Parathyroid adenoma (tissue), 2 donors: ENCODE measurements around the gene CTBP2.

ENCODE experiments used
- H2AFZ ChIP-seq: fragments of 300-600 bp; sonication (generic); one replicate; pipeline ENCODE4 v1.7.0; 2017; ENCODE audit warnings: antibody characterized with exemption, mild to moderate bottlenecking
- H3K27ac ChIP-seq: fragments of 300-600 bp; sonication (generic); one replicate; pipeline ENCODE4 v1.7.0; 2017
- H3K27me3 ChIP-seq: fragments of 300-600 bp; sonication (generic); one replicate; pipeline ENCODE4 v1.7.0; 2017; ENCODE audit warnings: low read length; ENCODE audit not compliant: control insufficient read depth, insufficient read depth
- H3K36me3 ChIP-seq: fragments of 300-600 bp; sonication (generic); one replicate; pipeline ENCODE4 v1.7.0; 2017; ENCODE audit warnings: low read length; ENCODE audit not compliant: control insufficient read depth, insufficient read depth
- H3K4me1 ChIP-seq: fragments of 300-600 bp; sonication (generic); one replicate; pipeline ENCODE4 v1.7.0; 2017; ENCODE audit warnings: control low read depth
- H3K4me2 ChIP-seq: fragments of 300-600 bp; sonication (generic); one replicate; pipeline ENCODE4 v1.7.0; 2017; ENCODE audit warnings: low read length
- H3K4me3 ChIP-seq: fragments of 300-600 bp; sonication (generic); one replicate; pipeline ENCODE4 v1.7.0; 2017; ENCODE audit warnings: low read depth, low read length
- H3K79me2 ChIP-seq: fragments of 300-600 bp; sonication (generic); one replicate; pipeline ENCODE4 v1.7.0; 2017; ENCODE audit warnings: control low read depth
- H3K9ac ChIP-seq: fragments of 300-600 bp; sonication (generic); one replicate; pipeline ENCODE4 v1.7.0; 2017; ENCODE audit warnings: mild to moderate bottlenecking
- H3K9me3 ChIP-seq: fragments of 300-600 bp; sonication (generic); one replicate; pipeline ENCODE4 v1.7.0; 2017; ENCODE audit warnings: low read length; ENCODE audit not compliant: control insufficient read depth
- TF ChIP-seq, protein P1 (sequence below): fragments of 300-600 bp; sonication (generic); IDR thresholded peaks from one replicate; pipeline ENCODE4 v1.7.0; 2017; ENCODE audit warnings: antibody characterized with exemption, mild to moderate bottlenecking
- donor health status: primary hyperparathyroidism.

CTBP2 gene

GRCh38 chr10:125159932-125160855 lies at the start of gene CTBP2:
Gene CTBP2 (minus strand): TSS chr10:125160563.
- Histone ChIP-seq H3K9me3 (no peaks in the 10 kb centered on the region), H3K9ac (peak within 1 kb of the TSS; percentile 28), H3K27ac (peak within 1 kb of the TSS; percentile 74), H2AFZ (peak within 1 kb of the TSS; percentile 83), H3K79me2 (no peaks in the 10 kb centered on the region), H3K4me2 (peak within 1 kb of the TSS; percentile 89), H3K27me3 (no peaks in the 10 kb centered on the region), H3K4me3 (peak within 1 kb of the TSS; percentile 65), H3K36me3 (no peaks in the 10 kb centered on the region), H3K4me1 (peaks cover 3% of the 10 kb centered on the region)
- TF ChIP-seq, protein P1, sequence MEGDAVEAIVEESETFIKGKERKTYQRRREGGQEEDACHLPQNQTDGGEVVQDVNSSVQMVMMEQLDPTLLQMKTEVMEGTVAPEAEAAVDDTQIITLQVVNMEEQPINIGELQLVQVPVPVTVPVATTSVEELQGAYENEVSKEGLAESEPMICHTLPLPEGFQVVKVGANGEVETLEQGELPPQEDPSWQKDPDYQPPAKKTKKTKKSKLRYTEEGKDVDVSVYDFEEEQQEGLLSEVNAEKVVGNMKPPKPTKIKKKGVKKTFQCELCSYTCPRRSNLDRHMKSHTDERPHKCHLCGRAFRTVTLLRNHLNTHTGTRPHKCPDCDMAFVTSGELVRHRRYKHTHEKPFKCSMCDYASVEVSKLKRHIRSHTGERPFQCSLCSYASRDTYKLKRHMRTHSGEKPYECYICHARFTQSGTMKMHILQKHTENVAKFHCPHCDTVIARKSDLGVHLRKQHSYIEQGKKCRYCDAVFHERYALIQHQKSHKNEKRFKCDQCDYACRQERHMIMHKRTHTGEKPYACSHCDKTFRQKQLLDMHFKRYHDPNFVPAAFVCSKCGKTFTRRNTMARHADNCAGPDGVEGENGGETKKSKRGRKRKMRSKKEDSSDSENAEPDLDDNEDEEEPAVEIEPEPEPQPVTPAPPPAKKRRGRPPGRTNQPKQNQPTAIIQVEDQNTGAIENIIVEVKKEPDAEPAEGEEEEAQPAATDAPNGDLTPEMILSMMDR, result no peak

DNA sequence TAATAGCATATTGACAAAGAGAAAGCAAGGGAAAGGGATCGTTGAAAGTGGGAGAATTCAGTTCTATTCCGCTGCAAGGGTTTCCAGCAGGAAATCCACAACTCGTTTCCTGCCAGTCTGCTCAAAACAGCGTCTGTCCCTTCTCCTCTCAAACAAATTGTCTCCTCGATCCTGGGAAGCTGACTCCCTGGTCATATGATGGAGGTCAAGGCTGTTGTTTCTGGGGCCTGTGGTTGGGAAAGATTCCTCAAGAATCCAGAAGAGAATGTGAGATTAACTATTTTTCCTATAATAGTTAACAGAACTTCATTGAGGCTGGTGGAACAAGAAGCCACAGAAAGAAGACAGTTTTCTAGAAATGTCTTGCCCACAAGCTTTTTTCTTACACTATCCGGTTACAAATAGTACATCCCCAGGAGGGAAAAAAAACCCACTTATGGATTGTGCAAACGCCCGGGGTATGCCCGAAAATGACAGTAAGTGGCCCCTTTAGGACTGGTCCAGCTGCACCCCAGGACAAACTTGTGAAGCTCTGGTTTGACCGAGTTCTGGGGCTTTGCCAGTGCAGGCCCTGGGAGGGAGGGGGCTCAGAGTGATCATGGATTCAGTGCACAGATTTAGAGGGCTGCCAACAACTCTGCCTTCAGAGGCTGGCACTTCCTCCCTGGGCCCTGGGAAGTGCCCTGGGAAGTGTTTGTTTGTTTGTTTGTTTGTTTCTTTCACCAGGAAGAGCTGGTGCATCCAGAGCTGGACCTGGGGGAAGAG lies 49.4 kb upstream of the CTBP2 start:
- H3K9me3 ChIP-seq, result no peaks in the 10 kb centered on the region
- H3K9ac ChIP-seq, result no peak overlapping the region
- H3K36me3 ChIP-seq, result no peaks in the 10 kb centered on the region
- H2AFZ ChIP-seq, result no peak overlapping the region
- TF ChIP-seq, protein P1, result no peak
- H3K4me2 ChIP-seq, result no peak overlapping the region
- no peak overlapping the region for H3K27ac ChIP-seq
- H3K4me1 ChIP-seq, result no peaks in the 10 kb centered on the region
- no peaks in the 10 kb centered on the region for H3K27me3 ChIP-seq
- H3K4me3 ChIP-seq, result no peak overlapping the region
- no peaks in the 10 kb centered on the region for H3K79me2 ChIP-seq

GRCh38 chr10:125208854-125209565 lies 48.6 kb upstream of the CTBP2 start:
- Histone ChIP-seq H3K79me2 (no peaks in the 10 kb centered on the region), H3K27me3 (no peaks in the 10 kb centered on the region), H3K36me3 (no peaks in the 10 kb centered on the region), H3K4me3 (no peak overlapping the region), H3K9me3 (no peaks in the 10 kb centered on the region), H3K9ac (no peak overlapping the region), H2AFZ (no peak overlapping the region), H3K4me1 (no peaks in the 10 kb centered on the region), H3K4me2 (no peak overlapping the region), H3K27ac (no peak overlapping the region)
- TF ChIP-seq, protein P1, result no peak

- H3K4me1 ChIP-seq, result no peaks in the 10 kb centered on the region
- no peaks in the 10 kb centered on the region for H3K36me3 ChIP-seq
- H3K79me2 ChIP-seq, result no peaks in the 10 kb centered on the region
- H3K9ac ChIP-seq, result no peak overlapping the region
- no peaks in the 10 kb centered on the region for H3K27me3 ChIP-seq
- H2AFZ ChIP-seq, result no peak overlapping the region
- H3K4me3 ChIP-seq, result no peak overlapping the region
- no peak overlapping the region for H3K27ac ChIP-seq
- no peaks in the 10 kb centered on the region for H3K9me3 ChIP-seq
- H3K4me2 ChIP-seq, result no peak overlapping the region
- TF ChIP-seq, protein P1, result no peak
Observed at GRCh38 chr10:125206623-125207022, 46.3 kb upstream of the CTBP2 start.
